H1 (cell line): ENCODE results near the gene BTNL2. TPM values are rescaled to one million over a fixed set of nuclear protein-coding genes. Genes with fewer than 3 reads are reported as not detected.

Experiments
- ASH2L ChIP-seq: fragments of 200-600, 300-600 bp; sonication (generic); IDR thresholded peaks from one replicate; pipeline ENCODE4 v1.7.1; 2017; ENCODE audit warnings: low read length
- ATF2 ChIP-seq: IDR thresholded peaks from 2 replicates; pipeline ENCODE4 v1.6.1; 2012; ENCODE audit warnings: low read length, inconsistent platforms
- BRCA1 ChIP-seq: IDR thresholded peaks from 2 replicates; pipeline ENCODE4 v1.6.1; 2012; ENCODE audit warnings: low read depth, low read length, improper control_type of control experiment
- EP300 ChIP-seq, 2 experiments: IDR thresholded peaks; 1 replicate in 1 of 2; 2 replicates in 1 of 2; pipeline ENCODE4 v1.6.1; 2011 to 2012; ENCODE audit warnings: low read depth in 2 of 2, low read length in 2 of 2, mild to moderate bottlenecking in 2 of 2, borderline replicate concordance in 1 of 2, inconsistent platforms in 1 of 2, moderate library complexity in 1 of 2
- NANOG ChIP-seq: IDR thresholded peaks from 2 replicates; pipeline ENCODE4 v1.6.1; 2011; ENCODE audit warnings: low read length, low read depth, mild to moderate bottlenecking, inconsistent platforms; ENCODE audit not compliant: insufficient read depth, poor library complexity, severe bottlenecking
- RXRA ChIP-seq: IDR thresholded peaks from 2 replicates; pipeline ENCODE4 v1.6.1; 2011; ENCODE audit warnings: low read depth, mild to moderate bottlenecking, low read length, moderate library complexity; ENCODE audit not compliant: insufficient read depth
- TAF1 ChIP-seq: IDR thresholded peaks from 2 replicates; pipeline ENCODE4 v1.6.1; 2011; ENCODE audit warnings: mild to moderate bottlenecking, low read depth, low read length
- polyA plus RNA-seq, 7 experiments: library from polyadenylated mRNA; depleted of rRNA in 3 of 7; stranded (reverse) in 5 of 7; unstranded in 2 of 7; fragments of >200 nt in 5 of 7; fragments of 200-250 nt in 2 of 7; gene quantifications; 1 replicate in 5 of 7; 2 replicates in 1 of 7; 4 replicates in 1 of 7; pipeline versions ENCODE4 v1.2.1 to v1.2.3, GENCODE V29; 2011 to 2013; ENCODE audit warnings: missing spikeins in 2 of 7, mixed read lengths in 2 of 7
- total RNA-seq: library from RNA; stranded (reverse); fragmentation: NEBNext Ultra II Directional; extraction: Animal tissue kit (Norgen Biotek cat#: 25700); gene quantifications from 2 replicates; pipeline ENCODE4 v1.2.1, GENCODE V29; 2021

BTNL2 gene
- total and polyA plus RNA-seq, 2 of the 8 experiments (the other 6 are each of a cell fraction or from before 2014, with no cell fraction given): not detected

- TF ChIP-seq TAF1 (no peak), RXRA (no peak), BRCA1 (no peak), ATF2 (no peak), NANOG (no peak), ASH2L (no peak), EP300 (IDR thresholded peaks at IDR 0.05; ENCODE audit: borderline replicate concordance in 1 of 2, low read depth in 2 of 2, low read length in 2 of 2) (no peak)
These were observed 20.9 kb downstream of the BTNL2 start (continued) for GRCh38 chr6:32386040-32386439.
